ENCODE data around the gene SNX5.

SNX5 gene

GRCh38 chr20:17925940-17926300, 42.7 kb downstream of the SNX5 start:
- H2AFZ ChIP-seq: no peak overlapping the region
- H3K27ac ChIP-seq: no peak overlapping the region
- no peak overlapping the region for H3K4me3 ChIP-seq (ENCODE audit: low read depth, low read length)
- H3K4me1 ChIP-seq: no peaks in the 10 kb centered on the region
- TF ChIP-seq, protein P1, sequence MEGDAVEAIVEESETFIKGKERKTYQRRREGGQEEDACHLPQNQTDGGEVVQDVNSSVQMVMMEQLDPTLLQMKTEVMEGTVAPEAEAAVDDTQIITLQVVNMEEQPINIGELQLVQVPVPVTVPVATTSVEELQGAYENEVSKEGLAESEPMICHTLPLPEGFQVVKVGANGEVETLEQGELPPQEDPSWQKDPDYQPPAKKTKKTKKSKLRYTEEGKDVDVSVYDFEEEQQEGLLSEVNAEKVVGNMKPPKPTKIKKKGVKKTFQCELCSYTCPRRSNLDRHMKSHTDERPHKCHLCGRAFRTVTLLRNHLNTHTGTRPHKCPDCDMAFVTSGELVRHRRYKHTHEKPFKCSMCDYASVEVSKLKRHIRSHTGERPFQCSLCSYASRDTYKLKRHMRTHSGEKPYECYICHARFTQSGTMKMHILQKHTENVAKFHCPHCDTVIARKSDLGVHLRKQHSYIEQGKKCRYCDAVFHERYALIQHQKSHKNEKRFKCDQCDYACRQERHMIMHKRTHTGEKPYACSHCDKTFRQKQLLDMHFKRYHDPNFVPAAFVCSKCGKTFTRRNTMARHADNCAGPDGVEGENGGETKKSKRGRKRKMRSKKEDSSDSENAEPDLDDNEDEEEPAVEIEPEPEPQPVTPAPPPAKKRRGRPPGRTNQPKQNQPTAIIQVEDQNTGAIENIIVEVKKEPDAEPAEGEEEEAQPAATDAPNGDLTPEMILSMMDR (IDR thresholded peaks at IDR 0.05): no peak
- H3K27me3 ChIP-seq (ENCODE audit: control insufficient read depth, insufficient read depth, low read length): no peaks in the 10 kb centered on the region
- H3K4me2 ChIP-seq (ENCODE audit: low read length): no peak overlapping the region
- no peaks in the 10 kb centered on the region for H3K36me3 ChIP-seq (ENCODE audit: control insufficient read depth, insufficient read depth, low read length)
- H3K9ac ChIP-seq: no peak overlapping the region
- H3K79me2 ChIP-seq: no peaks in the 10 kb centered on the region
- no peaks in the 10 kb centered on the region for H3K9me3 ChIP-seq (ENCODE audit: control insufficient read depth, low read length)

GRCh38 chr20:17925141-17925939, 43.3 kb downstream of the SNX5 start:
- no peak overlapping the region for H3K4me3 ChIP-seq (ENCODE audit: low read depth, low read length)
- H2AFZ ChIP-seq: no peak overlapping the region
- H3K36me3 ChIP-seq (ENCODE audit: control insufficient read depth, insufficient read depth, low read length): no peaks in the 10 kb centered on the region
- H3K4me2 ChIP-seq (ENCODE audit: low read length): no peak overlapping the region
- no peaks in the 10 kb centered on the region for H3K79me2 ChIP-seq
- no peaks in the 10 kb centered on the region for H3K9me3 ChIP-seq (ENCODE audit: control insufficient read depth, low read length)
- no peak overlapping the region for H3K27ac ChIP-seq
- no peak overlapping the region for H3K9ac ChIP-seq
- no peaks in the 10 kb centered on the region for H3K4me1 ChIP-seq
- TF ChIP-seq, protein P1 (IDR thresholded peaks at IDR 0.05): no peak
- H3K27me3 ChIP-seq (ENCODE audit: control insufficient read depth, insufficient read depth, low read length): no peaks in the 10 kb centered on the region

DNA sequence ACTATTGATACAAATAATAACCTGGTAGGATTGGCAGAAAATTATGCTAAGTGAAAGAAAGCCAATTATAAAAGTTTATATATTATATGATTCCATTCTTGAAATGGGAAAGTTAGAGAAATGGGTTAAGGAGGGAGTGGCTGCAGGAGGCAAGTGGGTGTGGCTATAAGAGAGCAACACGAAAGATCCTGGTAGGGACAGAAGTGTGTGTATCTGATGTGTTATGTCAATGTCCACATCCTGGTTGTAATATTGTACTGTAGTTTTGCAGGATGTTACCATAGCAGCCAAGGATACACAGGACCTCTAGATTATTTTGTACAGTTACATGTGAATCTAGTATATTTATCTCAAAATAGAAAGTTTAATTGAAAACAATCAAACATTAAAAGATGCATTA, 46.8 kb downstream of the SNX5 start:
- H3K36me3 ChIP-seq (ENCODE audit: control insufficient read depth, insufficient read depth, low read length): no peaks in the 10 kb centered on the region
- H2AFZ ChIP-seq: no peak overlapping the region
- no peaks in the 10 kb centered on the region for H3K9me3 ChIP-seq (ENCODE audit: control insufficient read depth, low read length)
- no peaks in the 10 kb centered on the region for H3K27me3 ChIP-seq (ENCODE audit: control insufficient read depth, insufficient read depth, low read length)
- H3K4me1 ChIP-seq: no peaks in the 10 kb centered on the region
- H3K9ac ChIP-seq: no peak overlapping the region
- no peak overlapping the region for H3K4me3 ChIP-seq (ENCODE audit: low read depth, low read length)
- no peaks in the 10 kb centered on the region for H3K79me2 ChIP-seq
- no peak overlapping the region for H3K27ac ChIP-seq
- TF ChIP-seq, protein P1 (IDR thresholded peaks at IDR 0.05): no peak
- H3K4me2 ChIP-seq (ENCODE audit: low read length): no peak overlapping the region

- no peak overlapping the region for H3K9ac ChIP-seq
- no peak overlapping the region for H3K4me3 ChIP-seq (ENCODE audit: low read depth, low read length)
- H2AFZ ChIP-seq: no peak overlapping the region
- no peak overlapping the region for H3K4me2 ChIP-seq (ENCODE audit: low read length)
- no peaks in the 10 kb centered on the region for H3K4me1 ChIP-seq
- H3K79me2 ChIP-seq: no peaks in the 10 kb centered on the region
- H3K27ac ChIP-seq: no peak overlapping the region
- H3K9me3 ChIP-seq (ENCODE audit: control insufficient read depth, low read length): no peaks in the 10 kb centered on the region
- no peaks in the 10 kb centered on the region for H3K27me3 ChIP-seq (ENCODE audit: control insufficient read depth, insufficient read depth, low read length)
- TF ChIP-seq, protein P1 (IDR thresholded peaks at IDR 0.05): no peak
- no peaks in the 10 kb centered on the region for H3K36me3 ChIP-seq (ENCODE audit: control insufficient read depth, insufficient read depth, low read length)
Observed at GRCh38 chr20:17919149-17919548, 49.4 kb downstream of the SNX5 start.
